ENCODE measurements around the gene HSD17B14.
"Not testable (repeated sequence)": the region's sequence is repeated elsewhere in the genome, so short reads cannot be mapped to it uniquely, and the experiment has no call there.

The HSD17B14 gene

DNA sequence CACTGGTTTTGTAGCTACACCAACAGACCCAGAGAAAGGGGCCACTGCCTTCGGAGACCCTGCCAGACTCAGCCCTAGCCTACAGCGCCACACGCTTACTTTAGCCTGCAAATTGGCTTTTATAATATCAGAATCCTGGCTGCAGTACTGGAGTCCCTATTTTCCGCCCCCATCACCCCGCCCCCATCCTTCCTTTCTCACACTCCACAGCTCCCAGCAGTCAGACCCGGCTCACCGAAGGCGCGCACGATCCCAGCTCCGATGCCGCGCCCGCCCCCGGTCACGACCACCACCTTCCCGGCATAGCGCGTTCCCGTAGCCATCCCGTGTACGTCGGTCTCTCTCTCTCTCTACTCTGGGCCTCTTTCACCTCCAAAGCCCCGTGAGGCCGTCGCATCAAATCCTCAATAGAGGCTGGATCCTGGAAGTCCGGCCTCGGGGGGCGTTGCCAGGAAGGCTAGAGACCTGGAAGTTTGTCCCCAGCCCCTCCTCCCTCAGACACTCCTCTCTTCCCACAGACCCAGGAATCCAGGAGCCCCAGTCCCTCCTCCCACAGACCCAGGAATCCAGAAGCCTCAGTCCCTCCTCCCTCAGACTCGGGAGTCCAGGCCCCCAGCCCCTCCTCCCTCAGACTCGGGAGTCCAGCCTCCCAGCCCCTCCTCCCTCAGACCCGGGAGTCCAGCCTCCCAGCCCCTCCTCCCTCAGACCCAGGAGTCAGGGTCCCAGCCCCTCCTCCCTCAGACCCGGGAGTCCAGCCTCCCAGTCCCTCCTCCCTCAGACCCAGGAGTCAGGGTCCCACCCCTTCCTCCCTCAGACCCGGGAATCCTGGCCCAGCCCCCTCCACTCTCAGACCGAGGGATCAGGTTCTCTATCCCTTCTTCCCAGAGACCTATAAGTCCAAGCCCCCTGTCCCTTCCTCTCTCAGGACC, at the start of gene HSD17B14:
HSD17B14 (minus strand) TSS at position 403 of the 929 bp plus-strand sequence; CDS start at position 323, 80 bp downstream.
- Histone ChIP-seq H3K4me3 (replicated peaks; ENCODE audit: low read depth, low read length) (peak within 1 kb of the TSS; percentile 52), H3K27me3 (replicated peaks; ENCODE audit: control insufficient read depth, insufficient read depth, low read length) (no peaks in the 10 kb centered on the region), H3K36me3 (ENCODE audit: control insufficient read depth, insufficient read depth, low read length) (no peaks in the 10 kb centered on the region)
- DNase-seq (ENCODE audit: extremely low read depth, insufficient read length): no peak
- TF ChIP-seq, protein P1, sequence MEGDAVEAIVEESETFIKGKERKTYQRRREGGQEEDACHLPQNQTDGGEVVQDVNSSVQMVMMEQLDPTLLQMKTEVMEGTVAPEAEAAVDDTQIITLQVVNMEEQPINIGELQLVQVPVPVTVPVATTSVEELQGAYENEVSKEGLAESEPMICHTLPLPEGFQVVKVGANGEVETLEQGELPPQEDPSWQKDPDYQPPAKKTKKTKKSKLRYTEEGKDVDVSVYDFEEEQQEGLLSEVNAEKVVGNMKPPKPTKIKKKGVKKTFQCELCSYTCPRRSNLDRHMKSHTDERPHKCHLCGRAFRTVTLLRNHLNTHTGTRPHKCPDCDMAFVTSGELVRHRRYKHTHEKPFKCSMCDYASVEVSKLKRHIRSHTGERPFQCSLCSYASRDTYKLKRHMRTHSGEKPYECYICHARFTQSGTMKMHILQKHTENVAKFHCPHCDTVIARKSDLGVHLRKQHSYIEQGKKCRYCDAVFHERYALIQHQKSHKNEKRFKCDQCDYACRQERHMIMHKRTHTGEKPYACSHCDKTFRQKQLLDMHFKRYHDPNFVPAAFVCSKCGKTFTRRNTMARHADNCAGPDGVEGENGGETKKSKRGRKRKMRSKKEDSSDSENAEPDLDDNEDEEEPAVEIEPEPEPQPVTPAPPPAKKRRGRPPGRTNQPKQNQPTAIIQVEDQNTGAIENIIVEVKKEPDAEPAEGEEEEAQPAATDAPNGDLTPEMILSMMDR (IDR thresholded peaks at IDR 0.05; ENCODE audit: insufficient read depth, low read length, poor library complexity, severe bottlenecking): no peak

DNA sequence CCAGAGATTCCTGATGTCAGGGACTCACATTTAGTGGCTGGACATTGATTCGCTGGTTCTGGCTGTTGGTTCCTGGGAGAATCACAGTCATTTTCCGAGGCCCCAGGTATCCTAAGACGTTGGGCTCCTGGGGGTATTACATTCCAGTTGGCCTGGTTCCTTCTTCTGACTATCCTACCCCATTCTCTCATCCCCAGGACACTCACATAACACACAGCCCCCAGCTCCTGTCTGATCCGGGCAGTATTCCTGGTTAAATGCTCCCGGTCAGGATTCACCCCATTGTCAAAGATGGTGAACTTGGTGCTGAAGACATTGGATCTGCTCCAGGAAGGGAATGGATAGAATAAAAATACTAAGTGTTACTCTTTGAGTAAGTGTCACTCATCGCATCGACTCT, 47.4 kb upstream of the HSD17B14 start:
- Histone ChIP-seq H3K36me3 (ENCODE audit: control insufficient read depth, insufficient read depth, low read length) (no peaks in the 10 kb centered on the region; the same call in 1 of the 2 replicates), H3K4me3 (replicated peaks; ENCODE audit: low read depth, low read length) (no peak overlapping the region), H3K27me3 (replicated peaks; ENCODE audit: control insufficient read depth, insufficient read depth, low read length) (no peaks in the 10 kb centered on the region)
- DNase-seq (ENCODE audit: extremely low read depth, insufficient read length): no peak
- TF ChIP-seq, protein P1 (IDR thresholded peaks at IDR 0.05; ENCODE audit: insufficient read depth, low read length, poor library complexity, severe bottlenecking): no peak

DNA sequence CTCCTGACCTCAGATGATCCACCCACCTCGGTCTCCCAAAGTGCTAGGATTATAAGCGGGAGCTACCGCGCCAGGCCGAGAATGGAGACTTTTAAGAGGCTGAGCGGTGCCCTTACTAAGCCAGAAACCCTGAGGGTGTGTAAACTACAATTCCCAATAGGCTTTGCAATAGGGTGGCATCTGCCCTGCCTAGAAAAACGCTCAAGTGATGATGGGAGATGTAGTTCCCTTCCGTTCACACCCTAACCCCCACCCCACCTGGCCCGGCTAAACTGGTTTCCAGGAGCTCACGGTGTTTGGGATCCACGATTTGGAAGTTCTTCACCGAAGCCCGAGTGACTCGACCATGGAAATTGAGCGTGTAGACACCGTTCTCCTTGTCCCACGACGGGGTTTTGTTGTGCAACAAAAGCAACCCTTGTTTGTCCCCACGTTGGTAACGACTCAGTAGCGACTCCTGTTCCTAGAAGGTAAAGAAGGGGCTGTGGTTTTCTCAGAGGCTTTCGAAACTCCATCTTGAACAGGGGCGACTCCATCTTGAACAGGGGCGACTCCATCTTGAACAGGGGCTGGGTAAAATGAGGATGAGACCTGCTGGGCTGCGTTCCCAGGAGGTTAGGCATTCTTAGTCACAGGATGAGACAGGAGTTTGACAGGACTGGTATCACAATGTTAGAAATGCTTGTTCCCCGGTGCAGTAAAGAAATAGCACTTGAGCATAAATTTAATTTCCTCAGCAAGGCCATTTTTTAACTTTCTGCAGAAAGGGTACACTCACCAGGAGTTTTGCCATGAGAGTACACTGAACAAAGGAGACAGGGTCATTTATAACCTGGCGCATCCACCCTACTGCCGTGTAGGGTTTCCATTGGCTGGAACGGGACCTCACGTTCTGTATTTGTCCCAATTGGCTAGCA, 45.7 kb upstream of the HSD17B14 start:
- H3K36me3 ChIP-seq (ENCODE audit: control insufficient read depth, insufficient read depth, low read length): no peaks in the 10 kb centered on the region; the same call in 1 of the 2 replicates
- TF ChIP-seq, protein P1 (IDR thresholded peaks at IDR 0.05; ENCODE audit: insufficient read depth, low read length, poor library complexity, severe bottlenecking): no peak
- H3K27me3 ChIP-seq (replicated peaks; ENCODE audit: control insufficient read depth, insufficient read depth, low read length): no peaks in the 10 kb centered on the region
- no peak for DNase-seq (ENCODE audit: extremely low read depth, insufficient read length)
- no peak overlapping the region for H3K4me3 ChIP-seq (replicated peaks; ENCODE audit: low read depth, low read length)

- not testable (repeated sequence) for H3K36me3 ChIP-seq (ENCODE audit: control insufficient read depth, insufficient read depth, low read length)
Observed at GRCh38 chr19:48879696-48880095, 43.4 kb upstream of the HSD17B14 start.

GRCh38 chr19:48879025-48879637, 42.8 kb upstream of the HSD17B14 start:
- H3K27me3 ChIP-seq (replicated peaks; ENCODE audit: control insufficient read depth, insufficient read depth, low read length): no peaks in the 10 kb centered on the region
- H3K36me3 ChIP-seq (ENCODE audit: control insufficient read depth, insufficient read depth, low read length): peaks cover 11% of the 10 kb centered on the region
- TF ChIP-seq, protein P1 (IDR thresholded peaks at IDR 0.05; ENCODE audit: insufficient read depth, low read length, poor library complexity, severe bottlenecking): no peak
- H3K4me3 ChIP-seq (replicated peaks; ENCODE audit: low read depth, low read length): no peak overlapping the region
- DNase-seq (ENCODE audit: extremely low read depth, insufficient read length): no peak

More at GRCh38 chr19:48879696-48880095, 43.4 kb upstream of the HSD17B14 start:
- H3K4me3 ChIP-seq (replicated peaks; ENCODE audit: low read depth, low read length); DNase-seq (ENCODE audit: extremely low read depth, insufficient read length); H3K27me3 ChIP-seq (replicated peaks; ENCODE audit: control insufficient read depth, insufficient read depth, low read length): not testable (repeated sequence)
